Gastroesophageal sphincter (tissue), 4 donors: ENCODE results near the gene EVC2. TPM values are rescaled to one million over a fixed set of nuclear protein-coding genes. Genes with fewer than 3 reads are reported as not detected.

Experiments
- ATAC-seq: fragments of 150-250 bp; one replicate; pipeline ENCODE4 v1.9.1; 2016; ENCODE audit warnings: mild to moderate bottlenecking, moderate library complexity
- H3K27ac ChIP-seq, 4 donors: fragments of 200-600 bp; sonication (generic) in 3 of 4; 1 replicate in 3 of 4; 2 replicates in 1 of 4; pipeline ENCODE4 v1.5.1; 2016 to 2019
- H3K27me3 ChIP-seq: fragments of 200-600 bp; sonication (generic); one replicate; pipeline ENCODE4 v1.5.1; 2019
- H3K36me3 ChIP-seq, 2 donors: fragments of 200-600 bp; sonication (generic); one replicate each; pipeline ENCODE4 v1.5.1; 2019; ENCODE audit warnings: control low read depth in 1 of 2
- H3K4me1 ChIP-seq, 3 donors: fragments of 200-600 bp; sonication (generic); 1 replicate in 2 of 3; 2 replicates in 1 of 3; pipeline ENCODE4 v1.5.1; 2016 to 2019; ENCODE audit warnings: control low read depth in 2 of 3
- H3K4me3 ChIP-seq, 2 donors: fragments of 200-600 bp; sonication (generic); one replicate each; pipeline ENCODE4 v1.5.1; 2019; ENCODE audit warnings: mild to moderate bottlenecking in 1 of 2, moderate library complexity in 1 of 2
- H3K9me3 ChIP-seq, 3 donors: fragments of 200-600 bp; sonication (generic); one replicate each; pipeline ENCODE4 v1.5.1; 2017 to 2019; ENCODE audit warnings: control low read depth in 2 of 3
- CTCF ChIP-seq, 4 experiments: fragments of 200-600 bp in 2 of 4; fragments of 450-650 bp in 2 of 4; sonication (generic) in 1 of 4; IDR thresholded peaks; one replicate each; pipeline ENCODE4 v1.5.1; 2017 to 2019; ENCODE audit warnings: antibody characterized with exemption in 4 of 4, mild to moderate bottlenecking in 2 of 4, moderate library complexity in 2 of 4
- EP300 ChIP-seq: sonication (generic); formaldehyde crosslinking; IDR thresholded peaks from one replicate; pipeline ENCODE4 v1.6.1; 2017; ENCODE audit warnings: antibody characterized with exemption, mild to moderate bottlenecking
- POLR2A ChIP-seq, 2 donors: fragments of 450-650 bp; IDR thresholded peaks; one replicate each; pipeline ENCODE4 v1.6.1; 2017; ENCODE audit warnings: antibody characterized with exemption in 2 of 2, mild to moderate bottlenecking in 2 of 2, moderate library complexity in 1 of 2
- POLR2AphosphoS5 ChIP-seq: sonication (generic); formaldehyde crosslinking; IDR thresholded peaks from one replicate; pipeline ENCODE4 v1.6.1; 2017; ENCODE audit warnings: antibody characterized with exemption
- WGBS, 2 donors: methylation state at CpG; one replicate each; pipeline ENCODE4 v1.1.5; 2018; ENCODE audit warnings: low coverage in 1 of 2; 5-methylcytosine and 5-hydroxymethylcytosine counted together
- total RNA-seq, 4 donors: library from RNA; depleted of rRNA; stranded (reverse); fragments of >200 nt; gene quantifications; one replicate each; pipeline ENCODE4 v1.1.0, GENCODE V29; 2016

The EVC2 gene
- total RNA-seq, 4 donors from 2014 or later = 9.3 to 16.3 (median 12.4) TPM

- peaks cover 0 to 98% of the 10 kb centered on the region in 2 donors for H3K36me3 ChIP-seq
- H3K4me3 ChIP-seq = no peak overlapping the region
- no peak for ATAC-seq
- no peak for TF ChIP-seq POLR2AphosphoS5
- H3K27me3 ChIP-seq = no peaks in the 10 kb centered on the region
- no peak overlapping the region for H3K27ac ChIP-seq
- H3K4me1 ChIP-seq = no peaks in the 10 kb centered on the region
- peaks cover 0 to 9% (median 0%) of the 10 kb centered on the region in 3 donors for H3K9me3 ChIP-seq
- 82 to 83% methylated on average over 2 to 4 of the region's 9 CpGs for WGBS, 2 donors
Observed at GRCh38 chr4:5756271-5756670, 47.9 kb upstream of the EVC2 start.

DNA sequence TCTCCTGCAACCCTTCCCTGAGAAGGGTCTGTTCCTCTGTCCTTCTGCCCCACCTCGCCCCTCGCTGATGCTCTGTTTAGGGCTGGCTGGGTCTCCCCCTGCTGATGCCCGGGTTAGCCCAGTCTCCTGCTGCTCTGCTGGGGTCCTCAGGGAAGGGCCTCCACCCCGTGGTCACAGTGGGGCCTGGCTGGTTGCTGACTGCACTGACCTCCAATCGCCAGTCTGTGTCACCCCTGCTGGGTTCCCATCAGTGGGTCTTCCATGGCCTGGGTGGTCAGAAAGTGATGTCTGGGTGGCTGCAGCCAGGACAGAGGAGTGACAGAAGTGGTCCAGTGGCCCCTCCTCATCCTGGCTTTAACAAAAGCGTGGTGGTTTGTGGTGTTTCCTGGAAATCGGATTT, 47.3 kb upstream of the EVC2 start:
- peaks cover 0 to 98% of the 10 kb centered on the region in 2 donors for H3K36me3 ChIP-seq
- ATAC-seq = no peak
- no CpG with 5 or more reads among the region's 7 CpGs for WGBS, 2 donors
- TF ChIP-seq POLR2AphosphoS5 = no peak
- no peak for TF ChIP-seq CTCF (IDR thresholded peaks at IDR 0.05)
- TF ChIP-seq EP300 = no peak
- no peak for TF ChIP-seq POLR2A (IDR thresholded peaks at IDR 0.05)
- H3K4me1 ChIP-seq = no peaks in the 10 kb centered on the region
- no peak overlapping the region for H3K27ac ChIP-seq
- H3K4me3 ChIP-seq = no peak overlapping the region
- no peaks in the 10 kb centered on the region for H3K27me3 ChIP-seq
- peaks cover 0 to 9% (median 0%) of the 10 kb centered on the region in 3 donors for H3K9me3 ChIP-seq

- no peak for ATAC-seq
- peaks cover 0 to 98% of the 10 kb centered on the region in 2 donors for H3K36me3 ChIP-seq
- no peak for TF ChIP-seq CTCF (IDR thresholded peaks at IDR 0.05)
- TF ChIP-seq POLR2AphosphoS5 = no peak
- no peak for TF ChIP-seq POLR2A (IDR thresholded peaks at IDR 0.05)
- TF ChIP-seq EP300 = no peak
- 82 to 92% methylated on average over 11 to 15 of the region's 16 CpGs for WGBS, 2 donors
- no peaks in the 10 kb centered on the region for H3K4me1 ChIP-seq
- no peak overlapping the region for H3K27ac ChIP-seq
- H3K9me3 ChIP-seq = peaks cover 0 to 9% (median 0%) of the 10 kb centered on the region in 3 donors
- H3K27me3 ChIP-seq = no peaks in the 10 kb centered on the region
- H3K4me3 ChIP-seq = no peak overlapping the region
Observed at GRCh38 chr4:5755161-5755560, 46.8 kb upstream of the EVC2 start.

- Histone ChIP-seq H3K27ac (no peak overlapping the region), H3K27me3 (no peaks in the 10 kb centered on the region), H3K36me3 (peaks cover 0 to 98% of the 10 kb centered on the region in 2 donors), H3K4me3 (no peak overlapping the region), H3K4me1 (no peaks in the 10 kb centered on the region), H3K9me3 (peaks cover 0 to 9% (median 0%) of the 10 kb centered on the region in 3 donors)
- WGBS, 2 donors = no CpG with 5 or more reads among the region's 8 CpGs
- TF ChIP-seq POLR2A (IDR thresholded peaks at IDR 0.05) = no peak
- no peak for TF ChIP-seq CTCF (IDR thresholded peaks at IDR 0.05)
- no peak for TF ChIP-seq EP300
- ATAC-seq = no peak
Observed at GRCh38 chr4:5754529-5754881, 46.1 kb upstream of the EVC2 start.

DNA sequence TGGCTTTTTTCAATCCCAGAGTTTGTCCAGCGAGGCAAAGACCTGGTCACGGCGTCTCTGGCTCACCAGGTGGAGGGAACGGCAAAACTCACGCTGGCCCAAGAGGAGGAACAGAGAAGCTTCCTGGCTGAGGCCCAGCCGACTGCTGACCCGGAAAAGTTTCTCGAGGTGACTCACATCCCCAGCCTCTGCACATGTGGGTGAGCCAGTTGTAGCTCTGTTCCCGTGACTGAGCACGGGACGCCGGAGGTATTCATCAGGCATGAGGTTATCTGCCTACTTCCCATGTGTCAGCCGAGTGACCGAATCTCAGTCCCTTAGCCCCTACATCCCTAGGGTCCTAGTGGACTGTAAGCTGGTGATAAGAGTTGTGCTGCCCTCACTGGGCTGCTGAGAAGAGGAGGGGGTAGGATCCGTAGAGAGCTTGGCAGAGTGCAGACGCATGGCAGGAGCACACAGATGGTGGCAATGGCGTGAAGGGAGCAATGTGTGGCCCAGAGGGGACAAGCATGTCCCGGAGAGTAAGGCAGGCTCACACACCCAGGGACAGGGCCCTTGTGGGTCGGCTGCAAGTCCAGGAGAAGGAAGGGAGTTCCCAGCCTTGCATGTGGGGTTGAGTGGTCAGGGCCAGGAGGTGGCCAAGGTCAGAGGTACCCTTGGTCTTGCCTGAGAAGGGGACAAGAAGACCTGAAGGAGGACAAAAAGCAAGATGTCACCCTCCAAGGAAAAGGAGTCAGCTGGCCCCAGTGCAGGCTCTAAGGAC, 45.6 kb upstream of the EVC2 start:
- 81 to 83% methylated on average over 2 to 4 of the region's 19 CpGs for WGBS, 2 donors

More for the DNA sequence above, 45.6 kb upstream of the EVC2 start:
- H3K27ac ChIP-seq = no peak overlapping the region
- peaks cover 0 to 9% (median 0%) of the 10 kb centered on the region in 3 donors for H3K9me3 ChIP-seq
- H3K4me3 ChIP-seq = no peak overlapping the region
- H3K27me3 ChIP-seq = no peaks in the 10 kb centered on the region
- H3K4me1 ChIP-seq = no peaks in the 10 kb centered on the region
- peaks cover 0 to 98% of the 10 kb centered on the region in 2 donors for H3K36me3 ChIP-seq
- no peak for ATAC-seq
- TF ChIP-seq POLR2A (IDR thresholded peaks at IDR 0.05) = no peak
- no peak for TF ChIP-seq EP300
- TF ChIP-seq POLR2AphosphoS5 = no peak
- TF ChIP-seq CTCF (IDR thresholded peaks at IDR 0.05) = no peak
